A673 (cell line): ENCODE results near the gene PAQR5. TPM values are rescaled to one million over a fixed set of nuclear protein-coding genes. Genes with fewer than 3 reads are reported as not detected.

Experiments
- BruUV-seq: library from RNA; stranded (reverse); fragments of 400-500 nt; replicated peaks from 2 replicates; lab custom pipeline; 2021; lab: Mats Ljungman, UMichigan
- CTCF ChIA-PET: fragments of 300-600 bp; sonication (Branson Sonifier 250); formaldehyde crosslinking; loops from one replicate; lab custom pipeline; 2022; ENCODE audit warnings: antibody characterized with exemption; lab: Charles Lee
- POLR2A ChIA-PET: fragments of 300-600 bp; sonication (Branson Sonifier 250); formaldehyde crosslinking; loops from one replicate; lab custom pipeline; 2022; ENCODE audit warnings: antibody characterized with exemption; ENCODE audit not compliant: low non-redundant PET; lab: Charles Lee
- DNase-seq: peaks from one replicate; pipeline ENCODE4 v3.0.0-alpha.2; 2015; ENCODE audit warnings: low spot score
- H3K27ac ChIP-seq: fragments of 200-600 bp; sonication (generic); 2 replicates; pipeline ENCODE4 v1.5.1; 2016; ENCODE audit warnings: mixed run types, low read depth, mild to moderate bottlenecking, mixed read lengths, antibody characterized with exemption, low read length; ENCODE audit not compliant: poor library complexity, severe bottlenecking
- H3K27me3 ChIP-seq: fragments of 200-600 bp; sonication (generic); replicated peaks from 2 replicates; pipeline ENCODE4 v1.6.1; 2017; ENCODE audit warnings: mixed run types, low read depth, mild to moderate bottlenecking, mixed read lengths, antibody characterized with exemption, low read length; ENCODE audit not compliant: insufficient read depth, poor library complexity
- H3K36me3 ChIP-seq: fragments of 200-600 bp; sonication (generic); 2 replicates; pipeline ENCODE4 v1.6.1; 2016; ENCODE audit warnings: mixed run types, mild to moderate bottlenecking, mixed read lengths, antibody characterized with exemption, low read length; ENCODE audit not compliant: insufficient read depth, poor library complexity, severe bottlenecking
- H3K4me1 ChIP-seq: fragments of 200-600 bp; sonication (generic); 2 replicates; pipeline ENCODE4 v1.6.1; 2017; ENCODE audit warnings: mixed run types, mild to moderate bottlenecking, mixed read lengths, antibody characterized with exemption, low read length; ENCODE audit not compliant: insufficient read depth, poor library complexity, severe bottlenecking
- H3K4me3 ChIP-seq: fragments of 200-600 bp; sonication (generic); 2 replicates; pipeline ENCODE4 v1.5.1; 2016; ENCODE audit warnings: low read depth, mixed run types, mild to moderate bottlenecking, mixed read lengths, low read length; ENCODE audit not compliant: poor library complexity, severe bottlenecking
- H3K9me3 ChIP-seq: fragments of 200-600 bp; sonication (generic); 2 replicates; pipeline ENCODE4 v1.6.1; 2016; ENCODE audit warnings: mixed run types, low read depth, mild to moderate bottlenecking, mixed read lengths, antibody characterized with exemption, low read length; ENCODE audit not compliant: poor library complexity, severe bottlenecking
- CTCF ChIP-seq: fragments of 300-800, 200-600 bp; sonication (generic); conservative IDR thresholded peaks from 2 replicates; pipeline ENCODE4 v1.5.1; 2017; ENCODE audit warnings: low read depth, mild to moderate bottlenecking, antibody characterized with exemption, low read length, moderate library complexity, mixed read lengths
- EZH2 ChIP-seq: fragments of 200-600 bp; sonication (generic); IDR thresholded peaks from 2 replicates; pipeline ENCODE4 v1.6.1; 2017; ENCODE audit warnings: borderline replicate concordance, low read depth, mild to moderate bottlenecking, mixed read lengths, antibody characterized with exemption, low read length; ENCODE audit not compliant: poor library complexity, severe bottlenecking
- intact Hi-C: fragments of 100-400 bp; cut with micrococcal nuclease; formaldehyde crosslinking; loops from one replicate; pipeline ENCODE4 v1.10.0; 2022; ENCODE audit not compliant: unreplicated experiment
- total RNA-seq: library from RNA; stranded (reverse); gene quantifications from 2 replicates; pipeline ENCODE4 v1.2.3, GENCODE V29; 2021

The PAQR5 gene
- total RNA-seq, 1 experiment from 2014 or later = 19.1 TPM

GRCh38 chr15:69311319-69311721, 12.6 kb downstream of the PAQR5 start:
- Histone ChIP-seq H3K27ac (no peak overlapping the region), H3K4me3 (no peak overlapping the region), H3K27me3 (no peaks in the 10 kb centered on the region), H3K9me3 (no peaks in the 10 kb centered on the region), H3K36me3 (peaks cover 3% of the 10 kb centered on the region), H3K4me1 (peaks cover 7% of the 10 kb centered on the region)
- POLR2A ChIA-PET = no interaction called here
- no TSS peak for BruUV-seq
- CTCF ChIA-PET = no interaction called here
- intact Hi-C loops = no loop called here
- no peak for TF ChIP-seq CTCF
- TF ChIP-seq EZH2 = no peak
- DNase-seq = no peak

- intact Hi-C loops = no loop called here
- Histone ChIP-seq H3K27me3 (no peaks in the 10 kb centered on the region), H3K9me3 (no peaks in the 10 kb centered on the region), H3K27ac (no peak overlapping the region), H3K36me3 (no peaks in the 10 kb centered on the region), H3K4me3 (no peak overlapping the region), H3K4me1 (peaks cover 15% of the 10 kb centered on the region)
- CTCF ChIA-PET = no interaction called here
- BruUV-seq = no TSS peak
- POLR2A ChIA-PET = interaction anchor here (0.6 kb wide), 1 partner anchor 413 kb away, joined by 3 read pairs; no protein-coding TSS in a partner anchor
- TF ChIP-seq EZH2 (no peak), CTCF (no peak)
- no peak for DNase-seq
Measured at GRCh38 chr15:69313432-69314000, 14.8 kb downstream of the PAQR5 start.

- ChIA-PET POLR2A (no interaction called here), CTCF (no interaction called here)
- intact Hi-C loops = no loop called here
Measured at GRCh38 chr15:69314131-69314530, 15.4 kb downstream of the PAQR5 start.

More at GRCh38 chr15:69314131-69314530, 15.4 kb downstream of the PAQR5 start:
- TF ChIP-seq CTCF = no peak
- no peak for TF ChIP-seq EZH2
- no peak overlapping the region for H3K27ac ChIP-seq
- no peaks in the 10 kb centered on the region for H3K36me3 ChIP-seq
- H3K27me3 ChIP-seq = no peaks in the 10 kb centered on the region
- no peak for DNase-seq
- peaks cover 16% of the 10 kb centered on the region for H3K4me1 ChIP-seq
- no peaks in the 10 kb centered on the region for H3K9me3 ChIP-seq
- no peak overlapping the region for H3K4me3 ChIP-seq
- no TSS peak for BruUV-seq
